ENCODE data around the gene LEMD2.

GRCh38 chr6:33802186-33802958 lies 13.4 kb upstream of the LEMD2 start:
- TF ChIP-seq POLR2A (IDR thresholded peaks at IDR 0.05; ENCODE audit: low read length): no peak
- TF ChIP-seq GATA1 (IDR thresholded peaks at IDR 0.05; ENCODE audit: low read depth, low read length): no peak

All from erythroblast (primary cell).